HG02884 (cell line): ENCODE measurements around the gene GRM8.

ENCODE experiments used
- ATAC-seq: cut with Tn5 transposase; IDR thresholded peaks from one replicate; pipeline ENCODE4 v1.9.1; 2021; ENCODE audit warnings: mild to moderate bottlenecking, moderate library complexity; ENCODE audit not compliant: unreplicated experiment

GRM8 gene

DNA sequence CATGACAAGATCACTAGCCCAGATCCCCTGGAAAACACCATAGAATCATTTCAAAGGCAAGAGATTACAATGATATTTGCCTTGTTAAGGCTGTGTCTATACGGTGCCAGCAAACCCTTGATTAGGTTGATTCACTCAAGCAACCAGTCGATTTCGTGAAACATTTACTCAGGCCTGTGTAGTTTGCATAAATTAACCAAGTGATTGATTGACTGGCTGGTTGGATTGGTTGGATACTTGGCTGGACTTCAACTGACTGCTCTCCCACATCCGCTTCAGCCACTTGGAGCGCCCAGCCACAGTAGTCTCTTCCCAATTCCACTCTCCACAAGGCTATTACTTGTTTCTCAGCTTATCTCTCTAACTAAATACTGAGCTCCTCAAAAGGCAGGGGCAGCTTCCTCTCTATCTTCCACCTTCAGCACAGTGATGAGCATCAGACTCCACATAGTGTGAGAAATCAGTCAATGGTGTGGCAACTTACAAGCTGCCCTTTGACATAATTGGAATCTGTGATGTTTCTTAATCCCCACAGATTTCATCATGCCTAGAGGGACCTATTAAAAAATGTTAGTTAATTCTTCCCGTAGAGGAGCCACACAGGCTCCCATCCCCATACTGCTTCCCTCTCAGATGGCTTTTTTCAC is 217.4 kb downstream of the GRM8 start:
- ATAC-seq, result no peak

DNA sequence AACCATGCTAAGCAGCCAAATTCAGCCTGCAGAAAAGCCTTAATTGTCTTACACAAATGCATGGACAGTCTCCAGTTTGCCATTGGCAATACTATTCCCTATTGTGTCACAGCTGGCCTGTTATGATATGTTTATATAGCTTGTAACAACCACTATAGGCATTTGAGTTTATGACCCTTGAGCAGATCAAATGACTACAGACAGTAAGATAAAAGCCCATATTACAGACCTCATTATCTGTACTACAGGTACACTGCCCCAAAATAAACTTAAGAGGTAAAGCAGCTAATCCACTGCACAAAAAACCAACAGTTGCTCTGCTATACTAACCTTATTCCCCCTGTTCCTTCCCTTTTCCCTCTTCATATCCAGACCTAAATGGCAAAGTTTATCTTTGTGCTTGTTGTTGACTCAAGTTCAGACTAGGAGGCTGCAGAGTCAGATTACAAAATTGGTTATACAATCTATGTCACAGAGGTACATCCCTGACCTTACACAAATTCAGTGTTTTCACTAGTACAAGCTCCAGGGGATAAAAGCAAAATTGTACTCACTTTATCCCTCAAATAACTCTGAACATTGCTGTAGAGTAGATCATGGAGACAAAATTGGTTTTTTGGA is 218.4 kb downstream of the GRM8 start:
- ATAC-seq, result no peak

DNA sequence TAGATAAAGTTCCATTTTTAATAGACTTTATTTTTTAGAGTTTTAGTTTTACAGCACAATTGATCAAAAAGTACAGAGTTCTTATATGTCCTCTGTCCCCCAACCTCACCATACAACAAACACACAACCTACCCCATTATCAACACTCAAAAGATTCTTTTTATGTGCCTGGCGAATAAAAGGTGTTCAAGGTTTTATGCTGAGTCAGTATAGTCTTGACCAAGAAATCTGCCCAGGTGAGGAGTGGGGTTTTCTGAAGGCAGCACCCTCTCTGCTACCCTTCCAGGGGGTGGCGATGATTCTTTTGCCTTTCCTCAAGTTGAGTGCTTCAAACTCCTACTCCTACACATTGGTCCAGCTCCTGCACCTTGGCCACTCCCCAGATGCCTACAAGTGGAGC is 222.9 kb downstream of the GRM8 start:
- ATAC-seq, result no peak

DNA sequence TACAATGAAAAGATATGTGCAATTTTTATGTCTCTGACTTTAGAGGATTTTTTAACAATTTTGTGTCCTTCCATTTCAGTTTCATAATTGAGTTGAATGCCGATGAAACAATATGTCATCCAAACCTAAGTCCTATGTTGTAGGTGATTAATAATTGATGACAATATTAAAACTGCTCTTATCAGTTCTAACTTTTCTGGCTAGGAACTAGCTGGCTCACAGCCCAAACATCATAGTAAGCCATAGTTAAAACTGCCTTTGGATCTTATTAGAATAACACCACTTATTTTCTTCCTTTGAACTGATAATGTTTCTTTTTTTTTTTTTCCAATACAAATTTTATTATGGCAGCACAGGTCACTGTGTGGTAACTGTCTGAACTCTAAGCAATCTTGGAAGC is 230.9 kb downstream of the GRM8 start:
- ATAC-seq, result no peak

DNA sequence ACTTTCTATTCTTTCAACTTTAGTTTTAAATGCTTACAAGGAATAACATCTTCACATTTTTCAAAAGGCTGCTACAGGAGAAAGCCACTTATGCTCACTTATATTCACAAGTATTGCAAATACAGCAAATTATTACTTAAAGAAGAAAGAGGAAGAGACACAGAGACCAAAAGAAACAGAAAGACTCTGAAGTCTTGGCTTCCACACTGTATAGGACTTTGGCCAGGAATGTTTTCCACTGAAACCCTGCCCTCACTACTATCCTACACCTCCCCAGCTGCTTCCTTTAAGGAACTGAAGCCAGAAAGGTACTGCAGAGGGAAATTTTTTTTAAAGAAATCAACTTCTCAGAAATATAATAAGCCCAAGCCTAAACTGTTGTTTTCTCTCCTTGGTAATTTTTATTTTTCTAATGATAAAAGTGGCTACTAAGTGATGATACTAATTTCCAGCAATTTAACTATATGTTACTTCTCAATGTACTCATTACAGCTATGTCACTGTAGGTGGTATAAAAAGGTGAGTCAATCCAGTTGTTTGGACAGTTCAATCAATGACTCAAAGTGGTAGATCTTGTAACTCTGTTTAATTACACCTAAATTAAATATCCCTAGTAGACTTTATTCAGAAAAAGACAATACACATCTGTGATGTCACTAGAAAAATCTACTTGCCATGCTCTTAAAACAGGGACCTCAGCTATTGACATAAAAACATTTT is 231.6 kb downstream of the GRM8 start:
- no peak for ATAC-seq

DNA sequence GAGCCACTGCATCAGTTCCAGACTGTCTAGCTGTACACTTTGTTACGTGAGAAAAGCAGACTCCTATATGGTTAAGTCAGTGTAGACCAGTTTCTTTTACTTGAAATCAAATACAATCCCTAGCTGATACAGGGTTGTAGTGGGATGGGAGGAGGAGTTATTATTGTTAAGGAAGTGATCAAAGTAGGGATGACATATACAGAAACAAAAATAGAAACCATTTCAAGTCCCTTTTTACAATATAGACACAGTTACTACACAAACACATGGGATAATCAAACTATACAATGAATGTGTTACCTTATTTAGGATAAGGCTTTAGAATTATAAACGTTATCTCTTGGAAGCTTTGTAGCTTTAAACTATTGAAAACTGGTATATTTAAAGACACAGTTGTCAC is 233.9 kb downstream of the GRM8 start:
- ATAC-seq, result no peak

DNA sequence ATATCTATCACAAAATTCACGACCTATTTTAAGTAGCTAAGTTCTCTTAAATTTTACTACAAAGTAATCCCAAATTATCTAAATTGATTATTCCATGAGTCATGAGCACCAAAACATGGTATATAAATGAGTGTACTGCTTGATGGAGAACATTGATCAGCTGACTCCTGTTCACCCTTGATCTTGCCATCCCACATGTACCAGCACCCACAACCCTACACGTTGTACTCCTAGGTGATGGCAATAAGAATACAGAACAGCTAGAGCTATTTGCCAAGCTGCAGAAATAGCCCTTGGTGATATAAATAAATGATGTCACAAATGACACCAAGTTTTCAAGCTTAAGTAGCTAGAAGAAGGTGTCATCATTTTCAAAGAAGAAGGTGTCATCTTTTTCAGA is 235.5 kb downstream of the GRM8 start:
- ATAC-seq, result no peak

DNA sequence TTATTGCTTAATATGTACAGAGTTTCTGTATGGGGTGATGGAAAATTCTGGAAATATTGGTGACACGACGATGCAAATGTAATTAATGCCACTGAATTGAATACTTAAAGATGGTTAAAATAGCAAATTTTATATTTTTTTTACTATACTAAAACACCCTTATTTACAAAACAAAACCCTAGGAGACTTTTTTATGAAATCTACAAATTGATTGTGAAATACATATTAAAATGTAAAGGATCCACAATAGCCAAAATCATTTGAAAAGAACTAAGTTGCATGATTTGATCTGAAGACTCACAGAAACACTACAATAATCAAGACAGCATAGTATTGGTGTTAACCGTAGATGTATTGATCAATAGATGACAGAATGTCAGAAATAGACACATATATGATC is 252.0 kb downstream of the GRM8 start:
- no peak for ATAC-seq

DNA sequence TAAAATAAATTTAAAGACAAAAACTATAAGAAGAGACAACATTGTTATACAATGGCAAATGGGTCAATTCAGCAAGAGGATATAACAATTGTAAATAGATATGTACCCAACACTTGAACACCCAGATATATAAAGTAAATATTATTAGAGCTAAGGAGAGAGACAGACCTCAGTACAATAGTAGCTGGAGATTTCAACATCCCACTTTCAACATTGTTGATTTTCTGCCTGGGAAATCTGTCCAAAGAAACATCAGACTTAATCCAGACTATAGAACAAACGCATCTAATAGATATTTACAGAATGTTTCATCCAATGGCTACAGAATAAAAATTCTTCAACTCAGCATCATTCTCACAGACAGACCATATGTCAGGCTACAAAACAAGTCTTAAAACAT is 256.1 kb downstream of the GRM8 start:
- ATAC-seq, result no peak

DNA sequence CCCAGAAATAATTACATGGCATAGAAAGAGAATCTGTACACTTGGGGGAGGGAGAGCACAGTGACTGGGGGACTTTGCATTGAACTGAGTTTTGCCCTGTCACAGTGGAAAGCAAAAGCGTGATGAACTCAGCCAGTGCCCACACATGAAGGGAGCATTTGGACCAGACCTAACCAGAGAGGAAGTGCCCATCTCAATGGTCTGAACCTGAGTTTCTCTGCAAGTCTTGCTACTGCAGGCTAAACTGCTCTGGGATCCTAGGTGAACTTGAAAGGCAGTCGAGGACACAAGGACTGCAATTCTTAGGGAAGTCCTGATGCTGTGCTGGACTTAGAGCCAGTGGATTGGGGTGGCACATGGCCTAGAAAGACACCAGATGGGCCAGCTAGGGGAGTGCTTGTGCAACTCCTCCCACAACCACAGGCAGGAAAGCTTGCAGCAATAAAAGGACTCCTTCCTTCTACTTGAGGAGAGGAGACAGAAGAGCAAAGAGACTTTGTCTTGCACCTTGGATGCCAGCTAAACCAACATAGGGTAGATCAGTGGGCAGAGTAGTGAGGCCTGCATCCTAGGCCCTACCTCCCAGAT is 259.0 kb downstream of the GRM8 start:
- ATAC-seq, result no peak

DNA sequence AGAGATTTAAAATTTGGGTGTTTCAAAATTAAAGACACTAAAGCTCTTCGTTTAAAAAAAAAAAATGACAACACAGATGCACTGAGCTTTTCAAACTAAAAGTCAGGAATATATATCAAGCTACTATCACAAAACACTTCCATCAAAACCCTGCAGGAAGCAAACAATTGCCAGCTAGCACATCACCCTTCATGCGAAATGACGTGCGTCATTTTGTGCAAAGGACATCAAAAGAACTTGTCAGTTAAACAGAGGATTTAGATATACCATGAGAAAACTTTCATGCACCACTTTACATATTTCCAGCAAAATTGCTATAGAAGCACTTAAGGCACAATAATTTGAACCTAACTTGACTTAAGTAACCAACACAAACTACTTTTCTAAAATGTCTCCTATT is 264.7 kb downstream of the GRM8 start:
- no peak for ATAC-seq

DNA sequence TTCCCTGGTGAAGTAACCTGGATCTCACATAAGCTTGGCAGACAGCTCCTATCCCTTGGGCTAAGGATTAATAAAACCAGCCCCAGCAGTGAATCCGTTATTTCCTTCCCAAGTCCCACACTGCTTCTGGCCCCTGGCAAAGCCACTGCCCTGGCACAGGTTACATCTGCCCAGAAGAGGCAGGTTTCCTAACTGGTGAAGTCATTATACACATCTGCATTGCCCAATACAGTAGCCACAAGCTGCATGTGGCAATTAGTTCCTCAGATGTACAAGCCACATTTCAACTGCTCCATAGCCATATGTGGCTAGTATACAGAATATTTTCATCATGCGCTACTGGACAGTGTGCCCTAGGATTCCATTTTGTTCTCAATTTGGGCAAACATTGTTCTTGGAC is 273.0 kb downstream of the GRM8 start:
- no peak for ATAC-seq

DNA sequence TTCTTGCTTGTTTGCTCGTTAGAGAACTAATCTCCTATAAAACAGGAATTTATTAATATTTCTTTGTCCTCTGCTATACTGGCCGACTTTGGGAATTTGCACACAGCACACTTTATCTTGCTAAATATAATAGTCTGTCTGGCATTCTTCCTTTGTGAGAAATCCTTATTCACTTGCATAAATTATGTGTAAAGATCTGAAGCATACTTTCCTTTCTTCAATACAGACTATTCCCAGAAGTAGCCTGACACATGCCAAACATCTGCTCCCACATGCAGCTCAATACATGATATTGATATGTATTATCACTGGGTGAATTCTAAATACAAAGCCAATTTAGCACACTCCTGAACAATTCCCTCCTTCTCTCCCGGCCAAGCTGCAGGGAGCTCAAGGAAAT is 273.9 kb downstream of the GRM8 start:
- no peak for ATAC-seq

DNA sequence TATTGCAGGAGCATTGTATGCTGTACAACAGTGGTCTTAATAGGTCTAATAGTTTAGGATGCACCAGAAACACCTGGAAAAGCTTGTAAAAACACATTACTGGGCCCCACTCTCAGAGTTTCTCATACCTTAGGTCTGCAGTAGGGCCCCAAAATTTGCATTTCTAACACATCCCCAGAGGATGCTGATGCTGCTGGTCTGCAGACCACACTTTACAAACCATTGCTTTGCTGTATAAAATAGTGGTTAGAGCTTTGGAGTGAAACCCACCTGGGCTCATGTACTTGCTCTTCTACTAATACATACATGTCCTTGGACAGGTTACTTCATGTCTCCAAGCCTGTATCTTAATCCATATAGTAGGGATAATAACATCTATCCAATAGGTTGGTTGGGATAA is 279.7 kb downstream of the GRM8 start:
- ATAC-seq, result no peak

DNA sequence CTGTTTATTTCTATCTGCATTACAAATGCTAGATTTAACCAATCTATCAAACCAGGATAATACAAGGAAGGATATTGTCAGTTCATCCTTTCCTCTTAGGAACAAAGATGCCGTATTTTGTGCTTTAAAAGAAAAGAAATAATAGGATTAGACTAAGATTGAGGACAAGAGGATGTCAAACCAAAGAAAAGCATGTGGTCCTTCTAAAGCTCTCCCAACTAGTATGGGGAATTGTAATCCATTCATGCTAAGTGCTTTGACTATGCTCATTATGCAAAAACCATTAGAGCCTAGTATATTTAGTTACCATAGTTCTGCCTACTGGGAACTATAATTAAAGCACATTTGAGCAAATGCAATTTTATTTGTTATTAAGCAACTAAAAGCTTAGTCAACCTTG is 280.2 kb downstream of the GRM8 start:
- no peak for ATAC-seq

DNA sequence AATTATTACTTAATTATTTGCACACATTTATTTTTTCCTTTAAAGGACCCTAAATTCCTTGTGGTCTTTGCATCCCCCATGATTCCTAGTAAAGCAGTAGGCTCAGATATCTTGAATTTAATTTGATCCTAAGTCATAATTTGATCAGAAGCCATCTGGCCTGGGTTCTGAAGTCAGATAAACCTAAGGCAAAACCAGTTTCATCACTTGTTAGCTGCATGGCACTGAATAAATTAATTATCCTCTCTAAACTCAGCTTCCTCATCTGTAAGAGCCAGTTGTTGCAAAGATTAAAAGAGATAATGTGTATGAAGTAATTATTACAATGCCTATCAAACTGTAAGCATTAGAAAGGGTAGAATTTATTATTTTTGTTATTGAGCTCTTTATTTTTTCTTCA is 293.1 kb downstream of the GRM8 start:
- ATAC-seq, result no peak

DNA sequence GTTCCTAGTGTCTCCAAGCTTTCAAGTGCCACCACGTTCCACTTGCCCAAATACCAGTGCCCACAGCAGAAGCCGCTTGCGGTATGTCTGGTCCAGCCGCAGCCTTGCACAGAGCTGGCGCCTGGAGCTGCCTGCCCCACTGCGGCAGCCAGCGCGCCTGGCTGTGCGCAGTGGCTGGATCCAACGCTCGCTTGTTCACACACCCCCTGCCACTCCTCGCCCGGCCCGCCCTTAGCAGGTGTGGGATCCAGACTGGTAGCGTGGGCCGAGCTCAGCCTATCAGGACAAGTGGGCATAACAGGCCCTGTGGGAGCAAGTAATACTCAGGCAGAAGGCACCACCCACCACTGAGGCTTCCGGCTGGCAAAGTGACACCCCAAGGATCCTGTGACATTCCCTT is 294.4 kb downstream of the GRM8 start:
- ATAC-seq, result no peak

DNA sequence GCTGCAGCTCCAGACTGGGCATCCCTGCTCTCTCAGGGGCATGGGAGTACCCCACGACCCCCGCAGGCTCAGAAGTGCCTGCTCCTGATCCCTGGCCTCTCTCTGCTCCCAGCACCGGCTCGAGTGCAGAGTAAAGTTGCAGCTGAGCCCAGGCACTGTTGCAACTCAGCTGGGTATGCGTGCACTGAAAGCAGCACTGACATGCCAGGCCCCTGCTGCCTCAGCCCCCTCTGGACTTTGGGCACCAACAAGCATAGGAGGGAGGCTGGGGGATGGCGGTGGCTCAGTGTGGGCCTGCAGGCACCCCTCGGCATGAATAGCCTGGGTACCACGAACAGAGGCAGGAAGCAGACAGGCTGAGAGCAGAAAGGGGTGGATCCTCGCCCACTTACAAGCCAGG is 295.3 kb downstream of the GRM8 start:
- no peak for ATAC-seq

DNA sequence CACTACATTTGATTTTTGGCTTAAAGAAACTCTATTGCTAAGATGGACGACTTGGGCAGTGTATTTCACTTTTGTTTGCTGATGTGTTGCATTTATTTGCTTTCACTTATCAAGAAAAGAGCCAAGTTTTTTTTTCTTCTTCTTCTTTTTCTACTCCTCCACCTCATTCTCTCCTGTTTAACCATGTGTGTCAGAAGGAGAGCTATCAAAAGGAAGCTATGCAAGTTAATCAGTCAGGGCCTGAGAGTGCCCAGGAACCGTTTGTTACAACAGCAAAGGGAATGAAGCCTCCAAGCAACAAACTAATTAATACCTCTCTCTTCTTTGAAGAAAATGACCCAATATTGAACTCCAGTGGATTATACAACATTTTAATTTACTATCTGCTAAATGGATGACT is 299.3 kb downstream of the GRM8 start:
- no peak for ATAC-seq

DNA sequence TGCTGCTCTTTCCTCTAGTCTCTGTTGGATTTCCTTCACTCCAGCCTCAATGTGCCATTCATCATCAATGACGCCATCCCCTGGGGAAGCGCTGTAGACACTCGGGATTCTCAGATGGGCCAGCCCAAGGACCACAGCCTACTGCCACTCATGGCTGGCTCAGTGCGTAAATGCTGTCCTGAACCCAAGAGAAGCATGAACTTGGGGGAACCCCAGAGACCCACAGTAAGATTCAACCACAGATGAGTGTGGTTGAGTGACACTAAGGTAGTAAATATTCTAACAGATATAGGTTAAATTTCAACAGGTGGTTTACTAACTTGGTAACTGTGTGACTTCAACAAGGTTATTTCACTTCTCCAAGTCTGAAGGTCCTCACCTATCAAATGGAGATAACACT is 304.1 kb downstream of the GRM8 start:
- ATAC-seq, result no peak

DNA sequence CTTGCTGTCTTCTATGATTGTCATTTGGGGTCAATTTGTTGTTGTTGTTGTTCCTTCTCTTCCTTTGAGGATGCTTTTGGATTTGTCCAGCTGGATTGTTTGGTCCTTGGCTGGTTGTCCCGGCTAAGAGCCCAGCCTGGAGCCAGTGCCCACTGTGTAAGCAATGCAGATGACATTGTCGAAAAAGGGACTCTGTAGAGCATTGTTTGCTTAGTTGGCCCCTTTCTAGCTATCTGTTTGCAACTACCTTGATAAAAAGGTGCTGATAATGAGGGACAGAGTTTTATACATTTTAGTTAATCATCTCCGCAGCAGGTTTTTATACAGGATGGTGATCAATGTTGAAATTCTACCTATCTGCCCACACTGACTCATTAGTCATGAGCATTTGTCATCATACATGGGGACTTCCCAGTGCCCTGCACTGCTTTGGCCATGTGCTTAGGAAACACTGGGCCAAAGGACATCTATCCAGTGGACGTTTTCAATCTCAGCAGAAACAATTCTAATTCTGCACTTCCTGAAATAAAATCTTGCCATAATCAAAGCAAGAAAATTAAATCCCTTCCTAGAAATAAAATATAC is 311.9 kb downstream of the GRM8 start:
- no peak for ATAC-seq

DNA sequence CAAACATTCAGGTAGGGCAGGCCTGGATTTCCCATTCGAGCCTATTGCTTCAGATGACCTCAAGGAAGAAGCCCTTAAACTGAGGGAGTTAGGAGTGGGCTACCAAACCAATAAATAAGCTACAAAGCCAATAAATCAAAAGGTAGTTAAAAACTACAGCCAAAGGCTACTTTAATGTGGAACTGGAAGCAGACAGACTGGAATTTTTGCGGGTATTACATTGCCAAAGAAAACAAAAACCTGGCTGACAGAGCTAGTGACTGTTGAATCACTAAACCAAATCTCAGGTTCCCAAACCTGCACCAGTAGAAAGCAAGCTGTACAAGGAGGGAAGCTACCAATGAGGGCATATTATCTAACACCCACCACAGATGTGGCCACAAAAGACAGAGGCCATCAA is 315.6 kb downstream of the GRM8 start:
- ATAC-seq, result no peak
